Measurements from ENCODE around the gene PTPRC.

DNA sequence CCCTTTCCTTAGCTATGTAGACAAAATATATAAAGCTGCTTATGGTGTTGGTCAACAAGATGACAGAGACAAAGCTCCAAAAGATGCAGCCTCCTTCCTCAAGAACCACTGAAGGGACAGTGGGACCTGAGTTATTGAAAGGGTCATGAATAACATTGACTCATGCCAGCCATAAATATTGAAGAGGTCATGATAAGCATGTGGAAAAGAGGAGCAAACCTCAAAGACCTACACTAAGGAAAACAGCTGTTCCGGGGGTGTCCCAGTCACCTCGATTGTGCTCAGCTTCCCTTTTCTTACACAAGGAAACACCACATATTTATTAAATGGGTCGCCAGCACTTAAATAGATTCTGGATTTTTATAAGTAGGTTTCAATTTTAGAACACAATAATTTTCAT lies 112.9 kb downstream of the PTPRC start:
- TF ChIP-seq POLR2AphosphoS5 (IDR thresholded peaks at IDR 0.05): no peak
- no peak for TF ChIP-seq POLR2A (IDR thresholded peaks at IDR 0.05)
